Keratinocyte (primary cell): Measurements from ENCODE around the gene CMPK2. TPM values are rescaled to one million over a fixed set of nuclear protein-coding genes. Genes with fewer than 3 reads are reported as not detected.

Experiments
- DNase-seq: peaks from one replicate; pipeline ENCODE4 v3.0.0-alpha.2; 2011; ENCODE audit warnings: low read depth, missing footprints, low spot score
- FAIRE-seq: peaks from 2 replicates; lab custom pipeline; 2011; peaks lifted over from hg19 to GRCh38; lab: Jason Lieb, UNC
- H2AFZ ChIP-seq: 2 replicates; pipeline ENCODE4 v1.6.0; 2012; ENCODE audit warnings: low read length, control low read depth, inconsistent platforms; ENCODE audit not compliant: control insufficient read depth
- H3K27ac ChIP-seq: 2 replicates; pipeline ENCODE4 v1.5.1; 2011; ENCODE audit warnings: low read length; ENCODE audit not compliant: control insufficient read depth, insufficient read depth
- H3K27me3 ChIP-seq: 3 replicates; pipeline ENCODE4 v1.6.0; 2011; ENCODE audit warnings: low read length; ENCODE audit not compliant: control insufficient read depth, insufficient read depth; ENCODE audit errors: extremely low read depth
- H3K36me3 ChIP-seq, 2 experiments: 2 replicates in 1 of 2; 3 replicates in 1 of 2; pipeline ENCODE4 v1.5.1; 2011; ENCODE audit warnings: low read length in 2 of 2, mild to moderate bottlenecking in 1 of 2; ENCODE audit not compliant: control insufficient read depth in 2 of 2, insufficient read depth in 2 of 2; ENCODE audit errors: extremely low read depth in 1 of 2
- H3K4me1 ChIP-seq: 3 replicates; pipeline ENCODE4 v1.5.1; 2011; ENCODE audit warnings: low read length; ENCODE audit not compliant: control insufficient read depth, insufficient read depth; ENCODE audit errors: extremely low read depth
- H3K4me2 ChIP-seq: 3 replicates; pipeline ENCODE4 v1.6.0; 2011; ENCODE audit warnings: low read depth, low read length; ENCODE audit not compliant: control insufficient read depth, insufficient read depth; ENCODE audit errors: extremely low read depth
- H3K4me3 ChIP-seq, 3 experiments: fragments of 200-600 bp in 1 of 3; sonication (generic) in 1 of 3; 2 replicates in 2 of 3; 3 replicates in 1 of 3; pipeline ENCODE4 v1.5.1; 2011 to 2016; ENCODE audit warnings: low read length in 3 of 3, mild to moderate bottlenecking in 3 of 3, control low read depth in 2 of 3, inconsistent platforms in 1 of 3, low read depth in 1 of 3, mixed read lengths in 1 of 3, mixed run types in 1 of 3, moderate library complexity in 1 of 3; ENCODE audit not compliant: control insufficient read depth in 2 of 3, insufficient read depth in 2 of 3; ENCODE audit errors: extremely low read depth in 1 of 3
- H3K79me2 ChIP-seq: 2 replicates; pipeline ENCODE4 v1.6.0; 2012; ENCODE audit warnings: low read length; ENCODE audit not compliant: control insufficient read depth, insufficient read depth
- H3K9ac ChIP-seq: 3 replicates; pipeline ENCODE4 v1.6.0; 2011; ENCODE audit warnings: low read length; ENCODE audit not compliant: control insufficient read depth, insufficient read depth; ENCODE audit errors: extremely low read depth
- H3K9me1 ChIP-seq: 3 replicates; pipeline ENCODE4 v1.6.0; 2011; ENCODE audit warnings: low read length; ENCODE audit not compliant: control insufficient read depth, insufficient read depth; ENCODE audit errors: extremely low read depth
- H3K9me3 ChIP-seq: 2 replicates; pipeline ENCODE4 v1.5.1; 2012; ENCODE audit warnings: low read depth, low read length; ENCODE audit not compliant: control insufficient read depth
- H4K20me1 ChIP-seq: 3 replicates; pipeline ENCODE4 v1.6.0; 2011; ENCODE audit warnings: low read length; ENCODE audit not compliant: control insufficient read depth, insufficient read depth; ENCODE audit errors: extremely low read depth
- CTCF ChIP-seq, 3 experiments: IDR thresholded peaks in 1 of 3; conservative IDR thresholded peaks in 1 of 3; optimal IDR thresholded peaks in 1 of 3; 2 replicates in 2 of 3; 3 replicates in 1 of 3; pipeline versions ENCODE3 to v1.5.1; 2011; ENCODE audit warnings: low read length in 3 of 3, mild to moderate bottlenecking in 3 of 3, moderate library complexity in 2 of 3, control low read depth in 1 of 3, inconsistent platforms in 1 of 3; ENCODE audit not compliant: insufficient read depth in 2 of 3; ENCODE audit errors: extremely low read depth in 1 of 3
- EZH2 ChIP-seq: IDR thresholded peaks from one replicate; pipeline ENCODE4 v1.6.1; 2012; ENCODE audit warnings: inconsistent platforms, mild to moderate bottlenecking, low read length, moderate library complexity
- dilution Hi-C: fragments of 300-500 bp; cut with MboI; formaldehyde crosslinking; loops from one replicate; pipeline ENCODE4 v1.7.0; 2020; ENCODE audit warnings: low sequenced_read_pairs; ENCODE audit not compliant: extremely low pct_ligation_motif_present
- polyA plus RNA-seq, 5 experiments: library from polyadenylated mRNA; depleted of rRNA in 3 of 5; stranded (reverse) in 3 of 5; stranded (forward) in 1 of 5; unstranded in 1 of 5; fragments of >200 nt; gene quantifications; 1 replicate in 1 of 5; 2 replicates in 3 of 5; 3 replicates in 1 of 5; pipeline versions ENCODE4 v1.2.1 to v1.2.3, GENCODE V29; 2011 to 2012; ENCODE audit warnings: missing spikeins in 2 of 5, low read depth in 1 of 5, low replicate concordance in 1 of 5

CMPK2 gene
- polyA plus RNA-seq, 1 donor (not counting 4 experiments of a cell fraction or from before 2014, with no cell fraction given), result 1.5 TPM

GRCh38 chr2:6835467-6835866 is 30.2 kb downstream of the CMPK2 start:
- FAIRE-seq (no peak), DNase-seq (no peak)
- Histone ChIP-seq H3K4me2 (no peak overlapping the region), H2AFZ (no peak overlapping the region), H3K27ac (no peak overlapping the region), H3K9me3 (no peaks in the 10 kb centered on the region), H3K4me1 (no peaks in the 10 kb centered on the region), H3K9me1 (no peaks in the 10 kb centered on the region), H3K9ac (no peak overlapping the region), H3K79me2 (no peaks in the 10 kb centered on the region), H3K4me3 (no peak overlapping the region), H4K20me1 (no peaks in the 10 kb centered on the region), H3K36me3 (no peaks in the 10 kb centered on the region), H3K27me3 (no peaks in the 10 kb centered on the region)
- dilution Hi-C loops, result no loop called here
- no peak for TF ChIP-seq EZH2
- no peak for TF ChIP-seq CTCF (optimal IDR thresholded peaks at IDR 0.05 in 1 of 3, IDR thresholded peaks at IDR 0.05 in 1 of 3, conservative IDR thresholded peaks at IDR 0.05 in 1 of 3; ENCODE audit: extremely low read depth in 1 of 3, insufficient read depth in 2 of 3, low read length in 3 of 3)

- FAIRE-seq, result no peak
- dilution Hi-C loops, result no loop called here
These were observed 31.5 kb downstream of the CMPK2 start for GRCh38 chr2:6834163-6834562.

More at GRCh38 chr2:6834163-6834562, 31.5 kb downstream of the CMPK2 start:
- Histone ChIP-seq H3K4me2 (no peak overlapping the region), H3K79me2 (no peaks in the 10 kb centered on the region), H3K4me3 (no peak overlapping the region), H3K4me1 (no peaks in the 10 kb centered on the region), H4K20me1 (no peaks in the 10 kb centered on the region), H3K27ac (no peak overlapping the region), H3K36me3 (no peaks in the 10 kb centered on the region), H3K9me3 (no peaks in the 10 kb centered on the region), H2AFZ (no peak overlapping the region), H3K27me3 (no peaks in the 10 kb centered on the region), H3K9me1 (no peaks in the 10 kb centered on the region), H3K9ac (no peak overlapping the region)
- TF ChIP-seq CTCF (optimal IDR thresholded peaks at IDR 0.05 in 1 of 3, IDR thresholded peaks at IDR 0.05 in 1 of 3, conservative IDR thresholded peaks at IDR 0.05 in 1 of 3; ENCODE audit: extremely low read depth in 1 of 3, insufficient read depth in 2 of 3, low read length in 3 of 3), result no peak
- TF ChIP-seq EZH2, result no peak
- DNase-seq, result no peak
